HG03025 (cell line): ENCODE measurements around the gene RBBP7.
"Not testable (repeated sequence)": the region's sequence is repeated elsewhere in the genome, so short reads cannot be mapped to it uniquely, and the experiment has no call there.

Experiments
- ATAC-seq: cut with Tn5 transposase; IDR thresholded peaks from one replicate; pipeline ENCODE4 v1.9.1; 2021; ENCODE audit warnings: mild to moderate bottlenecking, moderate library complexity; ENCODE audit not compliant: unreplicated experiment, low FRiP score

Gene RBBP7

GRCh38 chrX:16868920-16869319, 1.2 kb downstream of the RBBP7 start:
- ATAC-seq, result no peak

GRCh38 chrX:16867947-16868346, 2.2 kb downstream of the RBBP7 start:
- no peak for ATAC-seq

GRCh38 chrX:16862829-16863228, 7.3 kb downstream of the RBBP7 start:
- ATAC-seq, result no peak

- no peak for ATAC-seq
Measured at GRCh38 chrX:16856744-16857143, 13.4 kb downstream of the RBBP7 start.

- ATAC-seq, result not testable (repeated sequence)
Measured at GRCh38 chrX:16856076-16856404, 14.1 kb downstream of the RBBP7 start.

- ATAC-seq, result no peak
Measured at GRCh38 chrX:16855363-16856075, 14.6 kb downstream of the RBBP7 start.

GRCh38 chrX:16853537-16853936, 16.6 kb downstream of the RBBP7 start:
- no peak for ATAC-seq

GRCh38 chrX:16852617-16853179, 17.5 kb downstream of the RBBP7 start:
- ATAC-seq, result no peak

- ATAC-seq, result no peak
Measured at GRCh38 chrX:16851827-16852226, 18.3 kb downstream of the RBBP7 start.

GRCh38 chrX:16851421-16851820, 18.7 kb downstream of the RBBP7 start:
- no peak for ATAC-seq

GRCh38 chrX:16848541-16848940, 21.6 kb downstream of the RBBP7 start:
- no peak for ATAC-seq

GRCh38 chrX:16845686-16846085, 24.5 kb downstream of the RBBP7 start:
- ATAC-seq, result no peak

GRCh38 chrX:16843208-16843909, 26.8 kb downstream of the RBBP7 start:
- no peak for ATAC-seq

GRCh38 chrX:16842684-16843083, 27.5 kb downstream of the RBBP7 start:
- ATAC-seq, result no peak

GRCh38 chrX:16839852-16840460, 30.2 kb downstream of the RBBP7 start:
- ATAC-seq, result no peak

GRCh38 chrX:16839219-16839851, 30.8 kb downstream of the RBBP7 start:
- no peak for ATAC-seq

- ATAC-seq, result no peak
Measured at GRCh38 chrX:16838202-16839066, 31.7 kb downstream of the RBBP7 start.

GRCh38 chrX:16836371-16836770, 33.8 kb downstream of the RBBP7 start:
- ATAC-seq, result no peak

GRCh38 chrX:16834806-16835205, 35.4 kb downstream of the RBBP7 start:
- no peak for ATAC-seq

- ATAC-seq, result no peak
Measured at GRCh38 chrX:16832301-16832700, 37.9 kb downstream of the RBBP7 start.
